Left renal cortex interstitium (tissue), 4 donors: Measurements from ENCODE around the gene BCAT1. TPM values are rescaled to one million over a fixed set of nuclear protein-coding genes. Genes with fewer than 3 reads are reported as not detected.
"Not testable (repeated sequence)": the region's sequence is repeated elsewhere in the genome, so short reads cannot be mapped to it uniquely, and the experiment has no call there.

ENCODE experiments used
- DNase-seq, 4 donors: peaks; one replicate each; pipeline ENCODE4 v3.0.0-alpha.2; 2013; ENCODE audit warnings: low read depth in 4 of 4, low spot score in 2 of 4, missing footprints in 1 of 4
- polyA plus RNA-seq, 4 donors: library from polyadenylated mRNA; unstranded; fragments of 120-200 nt; gene quantifications; one replicate each; pipeline ENCODE4 v1.2.1, GENCODE V29; 2013; ENCODE audit not compliant: insufficient read length in 4 of 4

The BCAT1 gene
- polyA plus RNA-seq, 4 donors: 45.1 to 47.8 (median 46.8) TPM

DNA sequence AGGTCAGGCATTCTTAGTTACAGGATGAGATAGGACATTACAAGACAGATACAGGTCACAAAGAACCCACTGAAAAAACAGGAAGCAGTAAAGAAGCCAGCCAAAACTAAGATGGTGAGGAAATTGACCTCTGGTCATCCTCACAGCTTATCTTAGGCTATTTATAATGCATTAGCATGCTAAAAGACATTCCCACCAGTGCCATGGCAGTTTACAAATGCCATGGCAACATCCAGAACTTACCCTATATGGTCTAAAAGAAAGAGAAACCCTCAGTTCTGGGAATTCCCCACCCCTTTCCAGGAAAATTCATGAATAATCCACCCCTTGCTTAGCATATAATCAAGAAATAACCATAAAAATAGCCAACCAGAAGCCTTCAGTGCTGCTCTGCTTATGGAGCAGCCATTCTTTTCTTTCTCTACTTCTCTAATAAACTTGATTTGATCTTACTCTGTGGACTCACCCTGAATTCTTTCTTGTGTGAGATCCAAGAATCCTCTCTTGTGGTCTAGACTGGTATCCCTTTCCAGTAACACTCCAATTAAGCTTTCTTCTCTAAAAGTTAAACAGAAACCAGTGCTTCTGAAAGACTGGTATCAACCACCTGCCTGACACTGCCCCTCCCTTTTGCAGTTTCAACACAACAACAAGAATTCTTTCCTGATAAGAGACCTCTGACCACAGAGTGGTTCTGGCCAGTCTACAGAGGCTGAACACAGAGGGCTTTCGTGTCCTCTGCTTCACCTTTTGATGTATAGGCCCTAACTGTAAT, 86.9 kb downstream of the BCAT1 start:
- no peak for DNase-seq

DNA sequence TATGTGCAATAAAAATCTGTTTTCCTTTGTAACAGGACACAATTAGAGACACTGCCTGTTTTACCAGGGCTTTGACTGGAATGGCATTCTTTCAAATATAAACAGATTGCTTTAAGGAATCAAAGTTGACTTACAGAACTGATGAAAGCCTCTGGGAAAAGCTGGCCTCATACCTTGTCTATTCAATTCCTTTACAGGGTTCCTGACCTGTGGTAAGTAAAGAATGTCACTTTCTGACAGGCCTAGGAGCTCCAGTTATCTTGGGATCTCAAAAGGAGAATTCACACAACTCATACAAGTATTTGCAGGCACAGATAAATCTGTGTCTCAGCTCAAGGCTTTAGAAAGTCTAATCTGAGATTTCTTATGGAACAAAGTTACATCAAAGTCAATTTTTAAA, 88.4 kb downstream of the BCAT1 start:
- no peak for DNase-seq

GRCh38 chr12:24856541-24856940, 92.4 kb downstream of the BCAT1 start:
- DNase-seq: no peak

DNA sequence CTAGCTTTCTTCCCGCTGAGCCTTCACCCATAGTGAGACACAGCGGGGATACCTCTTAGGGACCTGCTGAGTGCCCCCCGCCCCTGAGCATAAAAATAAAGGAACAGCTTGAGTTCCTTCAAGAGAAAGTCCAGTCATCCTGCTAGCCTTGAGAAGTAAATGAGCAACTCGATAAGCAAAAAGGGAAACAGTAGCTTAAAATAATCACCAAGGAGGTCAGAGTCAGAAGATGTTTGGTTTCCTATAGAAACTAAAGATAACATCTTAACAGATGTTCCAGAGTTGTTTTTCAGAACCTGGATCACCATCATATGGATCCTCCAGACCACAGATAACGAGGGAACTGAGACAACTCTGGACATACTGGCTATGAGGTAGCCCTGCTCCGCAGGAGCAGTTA, 94.0 kb downstream of the BCAT1 start:
- no peak for DNase-seq

DNA sequence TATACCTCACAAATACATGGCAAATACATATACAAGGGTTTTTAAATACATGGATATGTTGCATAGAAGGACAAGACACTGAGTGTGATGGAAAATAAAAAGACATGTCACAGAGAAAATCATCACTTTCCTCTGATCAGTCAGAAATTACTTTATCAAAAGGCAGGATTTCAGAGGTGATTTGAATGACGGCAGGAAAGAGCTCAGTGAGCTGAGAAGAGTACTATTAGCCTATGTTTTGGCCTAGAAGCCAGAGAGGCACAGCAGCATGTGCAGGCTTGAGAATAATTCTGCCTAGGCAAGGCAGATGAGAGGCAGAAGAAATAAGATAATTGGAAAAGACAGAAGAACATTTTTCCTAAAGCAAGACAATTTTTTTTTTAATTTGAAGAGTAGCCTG, 94.9 kb downstream of the BCAT1 start:
- no peak for DNase-seq

- no peak for DNase-seq
These were observed 95.3 kb downstream of the BCAT1 start for GRCh38 chr12:24853588-24853987.

DNA sequence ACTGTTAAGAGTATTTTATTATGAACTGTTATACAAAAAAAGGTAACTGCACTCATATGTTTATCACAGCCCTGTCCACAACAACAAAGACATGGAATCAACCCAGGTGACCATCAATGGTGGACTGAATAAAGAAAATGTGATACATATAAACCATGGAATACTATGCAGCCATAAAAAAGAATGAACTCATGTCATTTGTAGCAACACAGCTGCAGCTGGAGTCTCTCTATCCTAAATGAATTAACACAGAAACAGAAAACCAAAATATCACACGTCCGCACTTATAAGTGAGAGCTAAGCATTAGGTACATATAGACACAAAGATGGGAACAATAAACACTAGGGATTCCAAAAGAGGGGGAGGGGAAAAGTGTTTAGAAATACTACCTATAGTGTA, 95.8 kb downstream of the BCAT1 start:
- no peak for DNase-seq

- DNase-seq: no peak
These were observed 96.5 kb downstream of the BCAT1 start for GRCh38 chr12:24852420-24852819.

DNA sequence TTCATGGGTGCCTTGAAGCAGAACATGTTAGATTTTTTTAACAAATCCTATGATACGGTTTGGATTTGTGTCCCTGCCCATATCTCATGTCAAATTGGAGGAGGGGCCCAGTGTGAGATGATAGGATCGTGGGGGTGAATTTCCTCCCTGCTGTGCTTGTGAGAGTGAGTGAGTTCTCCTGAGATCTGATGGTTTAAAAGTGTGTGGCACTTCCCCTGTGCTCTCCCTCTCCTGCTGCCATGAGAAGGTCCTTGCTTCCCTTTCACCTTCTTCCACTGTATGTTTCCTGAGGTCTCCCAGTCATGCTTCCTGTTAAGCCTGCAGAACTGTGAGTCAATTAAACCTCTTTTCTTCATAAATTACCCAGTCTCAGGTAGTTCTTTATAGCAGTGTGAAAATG, 97.0 kb downstream of the BCAT1 start:
- not testable (repeated sequence) for DNase-seq

DNA sequence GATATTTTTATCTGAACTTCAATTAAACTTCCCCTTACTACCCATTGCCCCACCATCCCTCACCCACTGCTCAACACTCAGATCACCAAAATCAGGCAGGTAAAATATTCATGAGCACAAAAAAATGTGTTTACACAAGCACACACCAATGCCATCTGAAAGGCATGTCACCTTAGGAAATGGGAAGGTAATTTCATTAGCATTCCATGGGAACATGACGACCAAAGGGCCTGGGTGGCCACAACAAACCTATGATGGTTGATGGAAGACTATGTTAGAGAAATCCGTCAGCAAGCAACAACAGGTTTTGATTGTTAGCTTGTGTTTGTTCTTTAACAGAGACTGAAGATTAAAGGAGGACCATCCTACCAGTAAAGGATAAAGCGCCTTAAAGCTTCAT, 97.6 kb downstream of the BCAT1 start:
- no peak for DNase-seq

DNA sequence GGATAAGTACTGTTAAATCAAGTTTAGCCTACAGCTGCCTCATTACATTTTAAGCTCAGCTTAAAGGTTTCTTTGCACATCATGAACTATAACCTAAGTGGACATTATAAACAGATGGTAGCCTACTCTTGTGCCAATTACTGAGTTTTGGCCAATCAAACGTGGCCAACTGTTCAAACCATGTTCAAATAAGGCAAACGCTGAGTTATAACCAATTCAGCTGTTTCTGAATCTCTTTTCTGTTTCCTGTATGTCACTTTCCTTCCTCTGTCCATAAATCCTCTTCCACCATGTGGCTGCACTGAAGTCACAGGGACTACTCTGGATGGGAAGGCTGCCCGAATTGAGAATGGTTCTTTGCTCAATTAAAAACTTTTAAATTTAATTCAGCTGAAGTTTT, 98.4 kb downstream of the BCAT1 start:
- DNase-seq: no peak

- no peak for DNase-seq
These were observed 99.9 kb downstream of the BCAT1 start for GRCh38 chr12:24848941-24849477.

DNA sequence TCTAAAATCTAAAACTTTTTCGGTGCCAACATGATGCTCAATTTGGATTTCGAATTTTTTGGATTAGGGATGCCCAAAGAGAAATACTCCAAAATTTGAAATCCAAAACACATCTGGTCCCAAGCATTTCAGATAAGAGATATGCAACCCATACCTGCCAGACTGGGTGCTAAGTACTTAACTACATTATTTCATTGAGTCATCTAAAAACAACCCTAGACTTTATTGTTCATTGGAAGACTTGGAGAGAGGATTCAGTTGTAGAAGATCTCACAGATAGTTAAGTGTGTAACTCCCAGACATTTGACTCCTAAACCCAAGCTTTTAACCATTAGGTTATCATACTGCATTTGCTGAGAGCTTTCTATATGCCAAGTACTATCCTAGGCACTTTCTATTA, 102.2 kb downstream of the BCAT1 start:
- no peak for DNase-seq

- no peak for DNase-seq
These were observed 103.3 kb downstream of the BCAT1 start for GRCh38 chr12:24845615-24846014.

GRCh38 chr12:24840046-24840800, 108.7 kb downstream of the BCAT1 start:
- DNase-seq: no peak

DNA sequence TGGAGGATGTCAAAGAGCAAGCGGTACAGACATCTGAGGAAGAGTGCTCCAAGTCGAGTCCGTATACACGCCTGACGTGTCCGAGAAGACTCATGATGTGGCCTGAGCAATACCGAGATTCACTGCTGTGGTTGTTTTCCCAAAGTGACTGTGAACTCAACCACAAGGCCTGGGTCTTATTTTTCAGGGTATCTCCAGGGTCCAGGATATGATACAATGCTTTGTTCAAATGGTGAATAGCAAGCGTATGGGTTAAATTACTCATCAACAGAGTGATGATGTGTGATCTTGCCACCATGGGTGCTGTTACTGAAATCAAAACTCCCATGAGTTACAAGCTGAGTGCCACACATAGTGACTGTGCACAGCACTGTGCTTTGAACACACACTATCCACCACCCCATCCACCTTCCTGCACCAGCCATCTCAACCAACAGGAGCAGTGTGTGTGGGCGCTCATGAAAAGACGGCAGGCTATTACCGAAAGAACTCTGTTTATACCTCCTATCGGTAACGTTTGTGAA, 109.6 kb downstream of the BCAT1 start:
- no peak for DNase-seq

DNA sequence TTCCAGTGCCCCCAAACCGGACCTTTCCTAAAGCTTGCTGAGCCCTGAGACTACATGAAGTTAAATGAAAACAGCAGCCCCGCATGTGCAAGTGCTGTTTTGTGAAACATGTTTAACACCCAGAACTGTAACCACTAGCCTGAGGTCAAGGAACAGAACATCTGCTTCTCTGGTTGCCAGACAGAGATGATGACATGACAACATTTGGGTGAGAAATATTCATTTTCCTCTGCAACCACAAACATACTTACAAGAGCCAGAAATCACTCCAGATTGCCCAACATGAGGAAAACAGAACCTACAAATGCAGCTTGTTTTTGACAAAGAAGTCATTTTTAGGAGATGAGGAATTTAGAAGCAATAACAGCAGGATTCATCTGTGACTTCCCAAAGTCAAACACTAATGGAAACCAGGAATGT, 110.4 kb downstream of the BCAT1 start:
- DNase-seq: no peak

DNA sequence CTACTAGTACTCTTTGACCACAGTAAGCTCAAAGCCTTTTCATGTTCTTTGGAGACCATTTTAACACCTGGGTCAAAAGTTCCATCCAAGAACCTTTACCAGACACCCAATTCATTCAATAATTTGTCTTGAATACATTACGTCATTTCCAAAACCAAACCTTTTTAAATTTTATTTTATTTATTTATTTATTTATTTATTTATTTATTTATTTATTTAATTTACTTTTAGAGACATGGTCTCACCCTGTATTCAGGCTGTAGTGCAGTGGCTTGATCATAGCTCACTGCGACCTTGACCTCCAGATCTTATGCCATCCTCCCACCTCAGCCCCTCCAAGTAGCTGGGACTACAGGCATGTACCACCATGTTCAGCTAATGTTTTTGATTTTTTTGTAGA, 113.5 kb downstream of the BCAT1 start:
- DNase-seq: no peak

DNA sequence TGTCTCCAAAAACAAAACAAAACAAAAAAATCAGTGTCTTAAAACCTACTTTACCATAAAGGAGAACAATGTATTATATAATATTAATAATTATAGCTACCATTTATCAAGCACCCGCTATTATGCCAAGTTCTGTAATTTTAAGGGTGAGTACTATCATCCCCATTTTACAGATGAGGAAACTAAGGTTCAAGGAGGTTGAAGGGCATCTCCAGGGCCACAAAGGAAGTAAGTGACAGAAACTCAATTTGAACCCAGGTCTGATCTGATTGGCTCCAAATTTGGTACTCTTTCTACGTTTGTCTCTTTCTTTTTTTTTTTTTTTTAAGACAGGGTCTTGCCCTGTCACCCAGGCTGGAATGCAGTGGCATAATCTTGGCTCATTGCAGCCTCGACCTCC, 115.4 kb downstream of the BCAT1 start:
- no peak for DNase-seq

DNA sequence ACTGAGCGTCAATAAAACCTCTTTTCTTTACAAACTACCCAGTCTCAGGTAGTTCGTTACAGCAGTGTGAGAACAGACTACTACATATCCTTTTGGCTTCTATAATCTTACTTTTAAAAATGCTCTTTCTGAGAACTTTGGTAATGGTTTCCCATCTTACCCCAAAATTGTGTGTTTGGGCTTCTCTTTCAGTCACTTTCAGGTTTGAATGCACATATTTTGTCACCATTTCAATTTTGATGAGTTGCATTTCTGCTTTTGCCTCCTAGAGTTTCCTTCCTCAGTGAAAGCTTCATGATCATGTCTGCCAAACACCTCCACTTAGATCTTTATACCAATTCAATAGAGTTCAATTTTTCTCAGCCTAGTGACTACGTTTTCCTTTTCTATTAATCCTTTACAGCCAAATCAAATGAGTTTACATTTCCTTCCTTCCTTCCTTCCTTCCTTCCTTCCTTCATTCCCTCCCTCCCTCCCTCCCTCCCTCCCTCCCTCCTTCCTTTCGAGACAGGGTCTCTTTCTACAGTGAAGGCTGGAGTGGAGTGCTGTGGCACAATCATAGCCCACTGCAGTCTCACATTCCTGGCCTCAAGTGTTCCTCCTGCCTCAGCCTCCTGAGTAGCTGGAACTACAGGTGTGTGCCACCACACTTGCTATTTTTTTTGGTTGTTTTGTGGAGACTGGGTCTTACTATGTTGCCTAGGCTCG, 124.9 kb downstream of the BCAT1 start:
- DNase-seq: no peak
